Mesothelial cell of epicardium (in vitro differentiated cells): ENCODE data around the gene PIRT. TPM values are rescaled to one million over a fixed set of nuclear protein-coding genes. Genes with fewer than 3 reads are reported as not detected.

Experiments used
- DNase-seq, 2 experiments: peaks; one replicate each; pipeline ENCODE4 v3.0.0; 2021; ENCODE audit warnings: low spot score in 2 of 2; ENCODE audit not compliant: unreplicated experiment in 2 of 2
- H3K27ac Mint-ChIP-seq: 2 replicates; pipeline ENCODE4 v1.8.0; 2021; ENCODE audit warnings: mixed read lengths
- H3K27me3 Mint-ChIP-seq: 2 replicates; pipeline ENCODE4 v1.8.0; 2021; ENCODE audit warnings: low read depth, mixed read lengths
- H3K36me3 Mint-ChIP-seq: 2 replicates; pipeline ENCODE4 v1.8.0; 2021; ENCODE audit warnings: mixed read lengths
- H3K4me1 Mint-ChIP-seq: 2 replicates; pipeline ENCODE4 v1.8.0; 2021; ENCODE audit warnings: mixed read lengths
- H3K4me3 Mint-ChIP-seq: 2 replicates; pipeline ENCODE4 v1.8.0; 2021; ENCODE audit warnings: mild to moderate bottlenecking, moderate library complexity, mixed read lengths
- H3K9me3 Mint-ChIP-seq: 2 replicates; pipeline ENCODE4 v1.8.0; 2021; ENCODE audit warnings: mixed read lengths
- CTCF ChIP-seq: fragments of 200-600 bp; sonication (generic); IDR thresholded peaks from one replicate; pipeline ENCODE4 v1.5.0; 2021; ENCODE audit warnings: antibody characterized with exemption; ENCODE audit not compliant: unreplicated experiment
- total RNA-seq: library from RNA; stranded (reverse); gene quantifications from 3 replicates; pipeline ENCODE4 v1.2.1, GENCODE V29; 2021

Gene PIRT
- total RNA-seq, 1 donor from 2014 or later: not detected

- Mint-ChIP-seq H3K36me3 (no peaks in the 10 kb centered on the region), H3K9me3 (no peaks in the 10 kb centered on the region), H3K27ac (no peak overlapping the region), H3K27me3 (peaks cover 23% of the 10 kb centered on the region), H3K4me3 (no peak overlapping the region), H3K4me1 (peaks cover 2% of the 10 kb centered on the region)
- no peak for DNase-seq
- TF ChIP-seq CTCF: no peak
These were observed 22.6 kb downstream of the PIRT start for GRCh38 chr17:10815319-10815718.

GRCh38 chr17:10814075-10814474 is 23.8 kb downstream of the PIRT start:
- no peak overlapping the region for H3K27ac Mint-ChIP-seq
- H3K9me3 Mint-ChIP-seq: no peaks in the 10 kb centered on the region
- DNase-seq: no peak
- peaks cover 2% of the 10 kb centered on the region for H3K4me1 Mint-ChIP-seq
- peaks cover 22% of the 10 kb centered on the region for H3K27me3 Mint-ChIP-seq
- H3K36me3 Mint-ChIP-seq: no peaks in the 10 kb centered on the region
- no peak overlapping the region for H3K4me3 Mint-ChIP-seq
- TF ChIP-seq CTCF: no peak

- H3K4me1 Mint-ChIP-seq: peaks cover 2% of the 10 kb centered on the region
- H3K27me3 Mint-ChIP-seq: peaks cover 11% of the 10 kb centered on the region
- no peaks in the 10 kb centered on the region for H3K36me3 Mint-ChIP-seq
- no peaks in the 10 kb centered on the region for H3K9me3 Mint-ChIP-seq
- TF ChIP-seq CTCF: no peak
- no peak overlapping the region for H3K4me3 Mint-ChIP-seq
- no peak overlapping the region for H3K27ac Mint-ChIP-seq
- no peak for DNase-seq
These were observed 25.2 kb downstream of the PIRT start for GRCh38 chr17:10812674-10813073.

GRCh38 chr17:10809605-10810004 is 28.3 kb downstream of the PIRT start:
- Mint-ChIP-seq H3K4me1 (peaks cover 2% of the 10 kb centered on the region), H3K27ac (no peak overlapping the region), H3K36me3 (no peaks in the 10 kb centered on the region), H3K9me3 (no peaks in the 10 kb centered on the region), H3K4me3 (no peak overlapping the region), H3K27me3 (peaks cover 5% of the 10 kb centered on the region)
- TF ChIP-seq CTCF: no peak
- no peak for DNase-seq

GRCh38 chr17:10807704-10808128 is 30.2 kb downstream of the PIRT start:
- TF ChIP-seq CTCF: no peak
- Mint-ChIP-seq H3K27me3 (peaks cover 5% of the 10 kb centered on the region), H3K4me1 (no peaks in the 10 kb centered on the region), H3K9me3 (no peaks in the 10 kb centered on the region), H3K4me3 (no peak overlapping the region), H3K27ac (no peak overlapping the region), H3K36me3 (no peaks in the 10 kb centered on the region)
- DNase-seq: no peak

GRCh38 chr17:10806545-10807262 is 31.2 kb downstream of the PIRT start:
- H3K27ac Mint-ChIP-seq: no peak overlapping the region
- no peaks in the 10 kb centered on the region for H3K36me3 Mint-ChIP-seq
- TF ChIP-seq CTCF: no peak
- H3K4me3 Mint-ChIP-seq: no peak overlapping the region
- no peaks in the 10 kb centered on the region for H3K9me3 Mint-ChIP-seq
- no peaks in the 10 kb centered on the region for H3K4me1 Mint-ChIP-seq
- peaks cover 5% of the 10 kb centered on the region for H3K27me3 Mint-ChIP-seq
- DNase-seq: no peak
